ENCODE results near the gene FHIT.
"Not testable (repeated sequence)": the region's sequence is repeated elsewhere in the genome, so short reads cannot be mapped to it uniquely, and the experiment has no call there.

Gene FHIT

GRCh38 chr3:61094608-61095007, 156.6 kb downstream of the FHIT start:
- no peak for DNase-seq

DNA sequence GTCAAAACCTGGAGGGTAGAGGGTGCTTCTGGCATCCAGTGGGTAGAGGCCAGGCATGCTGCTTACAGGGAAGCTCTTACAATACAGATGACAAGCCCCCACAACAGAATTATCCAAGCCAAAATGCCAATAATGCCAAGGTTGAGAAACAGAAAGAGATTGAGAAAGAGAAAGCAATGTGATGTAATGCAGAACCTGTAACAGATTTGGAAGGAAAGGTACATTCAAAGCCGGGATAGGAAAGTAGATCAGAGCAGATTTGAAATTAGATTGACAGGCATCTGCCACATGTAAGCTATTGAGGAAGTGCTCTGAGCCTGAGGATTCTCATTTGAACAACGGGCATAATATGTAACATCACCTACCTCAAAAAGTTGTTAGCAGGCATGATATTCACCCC, 157.9 kb downstream of the FHIT start:
- DNase-seq, result no peak

- no peak for DNase-seq
Observed at GRCh38 chr3:61092870-61093269, 158.4 kb downstream of the FHIT start.

DNA sequence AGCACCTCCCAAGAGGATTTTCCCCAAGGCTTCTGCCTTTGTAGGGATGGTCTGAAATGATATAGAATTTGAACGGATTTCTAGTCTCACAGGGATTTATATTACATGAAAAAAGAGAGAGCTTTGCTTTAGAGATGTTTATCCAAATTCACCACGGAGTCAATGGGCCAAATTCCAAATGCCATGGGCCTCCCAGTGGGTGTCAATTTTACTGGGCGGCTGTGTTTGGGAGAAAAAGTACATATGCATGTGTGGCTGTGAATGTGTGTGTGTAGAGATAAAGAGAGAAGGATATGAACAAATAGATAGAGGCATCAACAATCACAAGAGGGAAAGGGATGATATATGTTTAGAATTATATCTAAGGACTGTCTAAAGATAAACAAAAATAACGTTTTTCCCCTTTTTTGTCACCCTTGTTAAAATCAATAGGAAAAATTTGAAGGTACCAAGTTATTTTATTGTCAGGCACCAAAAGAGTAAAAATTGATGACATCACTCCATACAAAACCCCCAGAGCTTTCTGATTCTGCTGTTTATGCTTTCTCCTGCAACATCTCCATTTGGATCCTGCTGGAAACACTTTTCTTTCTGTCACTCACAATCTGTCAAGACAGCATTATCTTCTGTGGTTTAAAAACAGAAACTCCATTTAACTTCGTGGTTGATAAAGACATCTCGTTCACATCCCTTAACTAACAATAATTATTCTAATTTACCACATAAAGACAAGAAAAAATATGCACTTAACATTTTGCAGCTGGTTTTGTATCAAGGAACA, 160.7 kb downstream of the FHIT start:
- no peak for DNase-seq

- no peak for DNase-seq
Observed at GRCh38 chr3:61087465-61087864, 163.8 kb downstream of the FHIT start.

- DNase-seq, result no peak
Observed at GRCh38 chr3:61081554-61081953, 169.7 kb downstream of the FHIT start.

DNA sequence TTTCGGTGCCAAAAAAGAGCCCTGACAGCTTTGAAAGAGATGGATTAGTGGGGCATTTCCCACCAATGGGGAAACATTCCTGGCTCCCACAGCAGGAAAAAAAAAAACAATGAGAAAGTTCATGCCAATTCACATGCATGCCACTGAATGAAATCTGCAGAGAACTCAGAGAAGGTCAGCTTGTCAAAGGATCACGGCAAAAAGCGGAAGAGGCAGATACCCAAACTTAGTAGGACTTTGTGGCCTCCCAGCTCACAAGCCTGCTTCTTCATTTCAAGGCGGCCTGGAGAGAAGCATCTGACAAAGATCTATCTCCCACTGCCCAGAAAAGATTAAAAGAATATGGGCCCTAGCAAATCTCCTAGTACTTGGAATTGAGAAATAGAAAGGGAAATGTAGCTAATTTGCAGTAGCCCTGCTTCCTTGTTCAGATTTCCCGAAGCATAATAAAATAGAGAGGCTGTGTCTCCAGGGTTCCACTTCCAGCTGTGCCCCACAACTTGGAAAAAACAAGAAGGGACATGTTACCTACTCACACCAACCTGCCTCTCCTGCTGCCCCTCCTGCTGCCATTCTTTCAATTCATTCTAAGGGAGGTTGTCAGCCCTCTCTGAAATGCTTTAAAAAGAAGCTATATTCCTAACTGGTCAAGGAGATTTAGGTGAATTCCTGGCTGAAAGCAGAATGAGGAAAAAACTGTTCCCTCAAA, 170.4 kb downstream of the FHIT start:
- DNase-seq, result no peak

DNA sequence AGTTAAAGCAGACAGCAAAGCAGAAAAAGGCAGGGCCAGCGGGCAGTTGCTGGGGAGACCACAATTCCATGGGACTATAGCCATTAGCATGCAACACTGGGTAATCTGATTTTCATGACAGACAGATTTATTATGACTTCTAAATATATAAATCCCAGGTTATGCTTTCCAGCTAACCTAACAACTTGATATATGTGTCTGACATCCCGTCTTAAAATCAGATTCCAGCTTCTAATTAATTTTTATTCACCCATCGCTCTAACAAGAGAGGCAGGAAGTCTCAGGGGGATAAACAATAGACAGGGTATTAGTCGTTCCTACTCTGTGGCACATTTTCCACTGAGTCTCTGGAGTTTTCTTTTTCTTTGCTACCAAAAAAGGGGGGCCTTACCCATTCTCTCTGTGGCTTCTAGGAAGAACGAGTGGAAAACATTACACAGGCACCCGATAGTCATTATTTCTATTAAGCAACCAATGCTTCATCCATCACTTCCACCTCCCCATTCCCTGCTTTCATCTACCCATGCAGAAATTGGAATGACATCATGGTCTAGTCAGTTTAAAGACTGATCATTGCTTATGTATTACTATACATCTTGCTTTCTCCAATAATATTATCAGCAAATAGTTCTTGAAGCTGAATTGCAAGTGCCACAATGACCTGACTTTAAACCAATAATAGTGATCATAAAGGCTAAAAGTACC, 173.1 kb downstream of the FHIT start:
- no peak for DNase-seq

GRCh38 chr3:61077551-61077950, 173.7 kb downstream of the FHIT start:
- DNase-seq, result no peak

- no peak for DNase-seq
Observed at GRCh38 chr3:61074783-61075182, 176.5 kb downstream of the FHIT start.

DNA sequence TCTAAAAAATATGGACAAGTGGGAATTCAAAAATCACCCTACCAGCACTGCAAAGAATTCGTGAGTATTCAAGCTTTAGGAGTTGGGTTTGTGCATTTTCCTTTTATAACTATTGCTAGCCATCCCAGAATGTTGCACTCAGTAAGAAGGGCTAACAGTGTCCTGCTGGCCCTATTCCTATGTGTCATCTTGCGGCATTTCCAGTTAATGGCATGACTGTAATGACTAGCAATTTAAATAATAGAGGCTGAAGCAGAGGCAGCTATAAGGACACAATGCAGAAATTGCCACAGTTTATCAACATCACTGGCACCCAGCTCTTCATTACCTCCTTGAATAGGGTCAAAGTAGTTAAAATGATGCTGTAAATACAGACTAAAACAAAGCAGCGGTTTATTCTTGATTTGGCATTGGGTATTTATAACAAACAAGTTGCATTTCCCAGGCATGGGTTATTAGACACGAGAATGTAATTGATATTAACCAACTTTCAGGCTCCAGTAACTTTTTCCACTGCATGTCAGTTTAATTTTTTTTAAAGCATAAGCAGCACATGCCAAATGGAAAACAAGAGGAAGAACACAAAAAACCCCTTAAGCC, 177.6 kb downstream of the FHIT start:
- no peak for DNase-seq

DNA sequence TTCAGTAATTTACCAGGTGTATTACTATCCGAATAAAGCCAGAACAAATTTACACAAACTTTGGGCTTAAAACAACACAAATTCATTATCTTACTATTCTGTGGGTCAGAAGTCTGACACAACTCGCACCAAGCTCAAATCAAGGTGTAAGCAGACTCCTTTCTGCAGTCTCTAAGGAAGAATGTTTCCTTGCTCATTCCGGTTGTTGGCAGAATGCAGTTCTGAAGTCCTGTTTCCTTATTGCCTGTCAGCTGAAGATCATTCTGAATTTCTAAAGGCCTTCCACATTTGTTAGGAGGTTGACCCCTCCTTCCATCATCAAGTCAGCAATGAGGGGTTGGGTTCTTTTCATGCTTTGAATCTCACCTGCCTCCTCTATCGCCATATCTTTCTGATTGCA, 183.2 kb downstream of the FHIT start:
- DNase-seq, result no peak

DNA sequence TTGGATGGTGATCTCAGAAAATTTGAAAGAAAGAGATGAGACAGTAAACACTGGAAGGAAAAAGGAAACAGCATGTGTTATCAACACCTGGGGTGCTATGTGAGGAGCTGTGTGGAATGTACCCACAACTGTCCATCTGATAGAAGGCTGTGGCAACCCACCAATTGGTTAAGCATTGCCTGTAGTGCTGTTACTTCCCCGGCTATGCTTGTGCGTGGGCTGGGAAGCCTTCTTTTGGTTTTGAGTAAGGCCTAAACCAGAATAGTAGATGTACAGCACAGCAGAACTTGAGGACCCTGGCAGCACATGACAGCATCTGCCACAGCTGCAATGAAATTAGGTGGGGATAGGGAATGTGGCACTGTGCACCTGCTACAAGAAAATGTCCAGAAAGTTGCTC, 184.5 kb downstream of the FHIT start:
- DNase-seq, result no peak

DNA sequence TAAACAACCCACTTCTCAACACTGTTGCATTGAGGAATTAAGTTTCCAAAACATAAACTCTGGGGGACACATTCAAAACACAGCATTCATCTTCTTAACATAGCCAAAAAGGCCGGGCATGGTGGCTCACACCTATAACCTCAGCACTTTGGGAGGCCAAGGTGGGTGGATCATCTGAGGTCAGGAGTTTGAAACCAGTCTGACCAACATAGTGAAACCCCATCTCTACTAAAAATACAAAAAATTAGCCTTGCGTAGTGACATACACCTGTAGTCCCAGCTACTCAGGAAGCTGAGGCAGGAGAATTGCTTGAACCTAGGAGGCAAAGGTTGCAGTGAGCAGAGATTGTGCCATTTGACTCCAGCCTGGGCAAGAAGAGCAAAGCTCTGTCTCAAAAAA, 185.0 kb downstream of the FHIT start:
- not testable (repeated sequence) for DNase-seq

GRCh38 chr3:61065451-61066011, 185.7 kb downstream of the FHIT start:
- DNase-seq, result no peak

GRCh38 chr3:61061092-61061723, 190.0 kb downstream of the FHIT start:
- DNase-seq, result no peak

DNA sequence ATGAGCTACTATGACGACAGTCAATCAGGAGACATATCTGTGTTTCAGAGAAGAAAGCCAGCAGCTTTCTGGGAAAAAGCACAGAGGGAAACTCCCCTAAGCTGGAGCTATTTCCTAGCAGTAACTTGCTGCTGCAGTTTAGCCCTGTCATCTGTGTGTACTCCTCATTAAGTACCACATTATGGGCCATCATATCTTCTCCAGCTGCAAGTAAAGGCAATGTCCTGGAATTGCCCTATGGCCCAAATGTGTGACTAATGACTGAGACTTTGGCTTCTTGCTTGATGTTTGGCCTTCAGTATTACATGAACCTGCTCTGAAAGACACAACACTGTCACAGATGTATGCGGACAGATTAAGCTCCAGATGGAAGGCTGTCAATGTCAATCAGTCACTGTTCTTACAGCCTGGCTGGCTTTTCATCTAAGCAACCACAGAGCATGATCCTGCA, 190.8 kb downstream of the FHIT start:
- DNase-seq, result no peak

- DNase-seq, result no peak
Observed at GRCh38 chr3:61058836-61059235, 192.4 kb downstream of the FHIT start.

DNA sequence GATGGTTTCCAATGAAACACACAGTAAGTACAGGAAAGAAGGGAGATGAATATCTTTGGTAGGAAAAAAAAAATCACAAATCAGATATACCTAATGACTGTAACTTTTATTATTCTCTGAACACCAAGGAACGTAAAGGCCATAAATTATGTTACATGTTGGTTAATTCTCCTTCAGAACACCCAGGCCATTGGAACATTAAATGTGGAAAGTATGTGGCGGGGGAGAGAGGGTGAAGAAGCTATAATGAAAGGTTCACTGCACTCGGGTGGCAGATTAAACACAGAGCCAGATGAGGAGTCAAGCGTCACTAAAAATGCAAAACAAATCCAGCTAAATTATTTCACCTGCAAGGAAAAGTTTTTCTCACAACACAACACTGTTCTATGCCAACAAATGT, 193.8 kb downstream of the FHIT start:
- DNase-seq, result no peak

DNA sequence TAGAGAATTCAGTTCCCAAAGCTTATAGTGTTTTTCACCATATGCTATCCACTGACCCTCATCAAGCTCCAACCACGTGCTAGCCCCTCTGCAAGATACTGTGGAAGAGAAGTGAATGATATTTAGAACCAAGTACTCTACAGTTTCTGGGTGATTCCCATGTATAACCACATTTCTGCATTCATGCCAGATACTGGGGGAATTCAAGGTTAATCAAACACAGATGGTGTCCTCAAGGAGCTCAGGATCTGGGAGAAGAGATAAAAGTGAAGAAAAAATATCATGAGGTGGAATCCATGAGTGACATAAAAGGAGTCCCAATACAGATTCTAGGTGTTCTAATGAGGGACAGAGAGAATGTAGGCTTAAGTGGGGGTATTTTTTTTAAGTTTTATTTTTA, 195.8 kb downstream of the FHIT start:
- no peak for DNase-seq

GRCh38 chr3:61053781-61054496, 197.3 kb downstream of the FHIT start:
- DNase-seq, result no peak

- DNase-seq, result no peak
Observed at GRCh38 chr3:61052851-61053250, 198.4 kb downstream of the FHIT start.

Data from NCI-H2107 (cell line).